ENCODE data around the gene TAPBP.
"Not testable (repeated sequence)": the region's sequence is repeated elsewhere in the genome, so short reads cannot be mapped to it uniquely, and the experiment has no call there.

- TF ChIP-seq CTCF, POLR2A, POLR2AphosphoS5 (IDR thresholded peaks at IDR 0.05): not testable (repeated sequence)
These were observed 42.0 kb upstream of the TAPBP start for GRCh38 chr6:33355860-33356259.

All from breast epithelium (tissue), 3 donors.